Measurements from ENCODE around the gene EBI3. TPM values are rescaled to one million over a fixed set of nuclear protein-coding genes. Genes with fewer than 3 reads are reported as not detected.

EBI3 gene
- total and polyA plus RNA-seq, 2 of the 13 experiments (the other 11 are each of a cell fraction or from before 2014, with no cell fraction given) = 3.4 TPM; not detected in 1

GRCh38 chr19:4229179-4229931 is at the start of gene EBI3 (continued):
- TF ChIP-seq NRL (CRISPR knock-in tag; IDR thresholded peaks at IDR 0.05; ENCODE audit: borderline replicate concordance) = no peak; the same call in 1 of the 2 replicates
- no peak for TF ChIP-seq KDM4B (CRISPR knock-in tag; IDR thresholded peaks at IDR 0.05)
- peak; percentile 27; the same call in 1 of the 2 replicates for TF ChIP-seq TFAP4 (IDR thresholded peaks at IDR 0.05; ENCODE audit: borderline replicate concordance, low read depth)
- peak; percentile 84; the same call in 1 of the 2 replicates for TF ChIP-seq BCL3 (CRISPR knock-in tag; IDR thresholded peaks at IDR 0.05)
- TF ChIP-seq ZNF891 (CRISPR knock-in tag; IDR thresholded peaks at IDR 0.05) = peak; percentile 66; the same call in 1 of the 2 replicates
- TF ChIP-seq PATZ1 (CRISPR knock-in tag; IDR thresholded peaks at IDR 0.05) = peak; percentile 94
- no peak for TF ChIP-seq JUN (CRISPR knock-in tag; IDR thresholded peaks at IDR 0.05)
- TF ChIP-seq ZMYM3 (CRISPR knock-in tag; IDR thresholded peaks at IDR 0.05) = peak; percentile 95
- 0 out of 2 replicates have a peak, but pooled peaks have one; percentile 36 for TF ChIP-seq ZNF720 (CRISPR knock-in tag; IDR thresholded peaks at IDR 0.05)
- 0 out of 2 replicates have a peak, but pooled peaks have one; percentile 31 for TF ChIP-seq ZNF747 (CRISPR knock-in tag; IDR thresholded peaks at IDR 0.05; ENCODE audit: borderline replicate concordance)
- 0 out of 2 replicates have a peak, but pooled peaks have one; percentile 36 for TF ChIP-seq ZNF275 (CRISPR knock-in tag; IDR thresholded peaks at IDR 0.05; ENCODE audit: borderline replicate concordance)
- TF ChIP-seq TERF1 (CRISPR knock-in tag; IDR thresholded peaks at IDR 0.05) = no peak
- peak; percentile 77; the same call in 1 of the 2 replicates for TF ChIP-seq ZNF547 (CRISPR knock-in tag; IDR thresholded peaks at IDR 0.05)
- no peak for TF ChIP-seq NR0B2 (CRISPR knock-in tag; IDR thresholded peaks at IDR 0.05)
- no peak for TF ChIP-seq ZNF136 (CRISPR knock-in tag; IDR thresholded peaks at IDR 0.05; ENCODE audit: low read depth)
- TF ChIP-seq SALL1 (CRISPR knock-in tag; IDR thresholded peaks at IDR 0.05) = peak; percentile 67
- TF ChIP-seq ZBTB7A (CRISPR knock-in tag; IDR thresholded peaks at IDR 0.05) = 0 out of 2 replicates have a peak, but pooled peaks have one; percentile 43
- TF ChIP-seq HNF4A (CRISPR knock-in tag; IDR thresholded peaks at IDR 0.05) = no peak
- 0 out of 2 replicates have a peak, but pooled peaks have one; percentile 16 for TF ChIP-seq FOXP4 (CRISPR knock-in tag; IDR thresholded peaks at IDR 0.05)
